ENCODE data around the gene GPSM3.

DNA sequence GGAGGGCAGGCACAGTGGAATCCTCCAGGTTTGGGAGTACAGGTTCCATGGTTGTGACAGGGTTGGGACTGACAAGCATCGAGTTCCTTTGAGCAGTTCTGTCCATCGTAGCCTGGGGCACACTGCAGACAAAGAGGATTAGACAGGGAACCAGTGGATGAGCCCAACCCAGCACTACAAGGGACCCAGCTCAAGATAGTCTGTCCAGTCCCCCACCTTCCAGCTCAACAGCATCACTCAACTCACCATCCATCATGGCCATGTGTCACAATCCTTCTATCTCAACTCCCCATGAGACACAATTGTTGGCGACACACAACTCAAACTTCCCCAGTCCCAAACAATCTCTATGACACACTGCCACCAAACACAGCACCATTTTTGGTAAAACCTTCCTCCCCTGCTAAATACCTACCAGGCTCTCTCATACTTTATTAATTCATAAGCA, 11.8 kb upstream of the GPSM3 start:
- TF ChIP-seq, protein P1, sequence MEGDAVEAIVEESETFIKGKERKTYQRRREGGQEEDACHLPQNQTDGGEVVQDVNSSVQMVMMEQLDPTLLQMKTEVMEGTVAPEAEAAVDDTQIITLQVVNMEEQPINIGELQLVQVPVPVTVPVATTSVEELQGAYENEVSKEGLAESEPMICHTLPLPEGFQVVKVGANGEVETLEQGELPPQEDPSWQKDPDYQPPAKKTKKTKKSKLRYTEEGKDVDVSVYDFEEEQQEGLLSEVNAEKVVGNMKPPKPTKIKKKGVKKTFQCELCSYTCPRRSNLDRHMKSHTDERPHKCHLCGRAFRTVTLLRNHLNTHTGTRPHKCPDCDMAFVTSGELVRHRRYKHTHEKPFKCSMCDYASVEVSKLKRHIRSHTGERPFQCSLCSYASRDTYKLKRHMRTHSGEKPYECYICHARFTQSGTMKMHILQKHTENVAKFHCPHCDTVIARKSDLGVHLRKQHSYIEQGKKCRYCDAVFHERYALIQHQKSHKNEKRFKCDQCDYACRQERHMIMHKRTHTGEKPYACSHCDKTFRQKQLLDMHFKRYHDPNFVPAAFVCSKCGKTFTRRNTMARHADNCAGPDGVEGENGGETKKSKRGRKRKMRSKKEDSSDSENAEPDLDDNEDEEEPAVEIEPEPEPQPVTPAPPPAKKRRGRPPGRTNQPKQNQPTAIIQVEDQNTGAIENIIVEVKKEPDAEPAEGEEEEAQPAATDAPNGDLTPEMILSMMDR (IDR thresholded peaks at IDR 0.05): no peak
- TF ChIP-seq, protein P2, sequence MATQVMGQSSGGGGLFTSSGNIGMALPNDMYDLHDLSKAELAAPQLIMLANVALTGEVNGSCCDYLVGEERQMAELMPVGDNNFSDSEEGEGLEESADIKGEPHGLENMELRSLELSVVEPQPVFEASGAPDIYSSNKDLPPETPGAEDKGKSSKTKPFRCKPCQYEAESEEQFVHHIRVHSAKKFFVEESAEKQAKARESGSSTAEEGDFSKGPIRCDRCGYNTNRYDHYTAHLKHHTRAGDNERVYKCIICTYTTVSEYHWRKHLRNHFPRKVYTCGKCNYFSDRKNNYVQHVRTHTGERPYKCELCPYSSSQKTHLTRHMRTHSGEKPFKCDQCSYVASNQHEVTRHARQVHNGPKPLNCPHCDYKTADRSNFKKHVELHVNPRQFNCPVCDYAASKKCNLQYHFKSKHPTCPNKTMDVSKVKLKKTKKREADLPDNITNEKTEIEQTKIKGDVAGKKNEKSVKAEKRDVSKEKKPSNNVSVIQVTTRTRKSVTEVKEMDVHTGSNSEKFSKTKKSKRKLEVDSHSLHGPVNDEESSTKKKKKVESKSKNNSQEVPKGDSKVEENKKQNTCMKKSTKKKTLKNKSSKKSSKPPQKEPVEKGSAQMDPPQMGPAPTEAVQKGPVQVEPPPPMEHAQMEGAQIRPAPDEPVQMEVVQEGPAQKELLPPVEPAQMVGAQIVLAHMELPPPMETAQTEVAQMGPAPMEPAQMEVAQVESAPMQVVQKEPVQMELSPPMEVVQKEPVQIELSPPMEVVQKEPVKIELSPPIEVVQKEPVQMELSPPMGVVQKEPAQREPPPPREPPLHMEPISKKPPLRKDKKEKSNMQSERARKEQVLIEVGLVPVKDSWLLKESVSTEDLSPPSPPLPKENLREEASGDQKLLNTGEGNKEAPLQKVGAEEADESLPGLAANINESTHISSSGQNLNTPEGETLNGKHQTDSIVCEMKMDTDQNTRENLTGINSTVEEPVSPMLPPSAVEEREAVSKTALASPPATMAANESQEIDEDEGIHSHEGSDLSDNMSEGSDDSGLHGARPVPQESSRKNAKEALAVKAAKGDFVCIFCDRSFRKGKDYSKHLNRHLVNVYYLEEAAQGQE (IDR thresholded peaks at IDR 0.05; ENCODE audit: insufficient read depth in 1 of 2, low read depth in 2 of 2, low read length in 1 of 2): no peak
- no peak for TF ChIP-seq POLR2AphosphoS5 (IDR thresholded peaks at IDR 0.05; ENCODE audit: low read depth, low read length)

All from Panc1 (cell line).